DND-41 (cell line): Measurements from ENCODE around the gene AEBP2.
"Not testable (repeated sequence)": the region's sequence is repeated elsewhere in the genome, so short reads cannot be mapped to it uniquely, and the experiment has no call there.

ENCODE experiments used
- ATAC-seq: fragments of 200-7000 bp; cut with Tn5 transposase; 3 replicates; pipeline ENCODE4 v1.9.1; 2021; ENCODE audit warnings: low read depth; ENCODE audit not compliant: insufficient read depth
- DNase-seq: peaks from one replicate; pipeline ENCODE4 v3.0.0-alpha.2; 2020
- H2AFZ ChIP-seq: 2 replicates; pipeline ENCODE4 v1.6.0; 2012; ENCODE audit warnings: low read depth, low read length
- H3K27ac ChIP-seq: 2 replicates; pipeline ENCODE4 v1.5.1; 2012; ENCODE audit warnings: low read length, inconsistent platforms
- H3K27me3 ChIP-seq: fragments of 200-600 bp; sonication (generic); 2 replicates; pipeline ENCODE4 v1.6.0; 2012; ENCODE audit warnings: low read length, mild to moderate bottlenecking, inconsistent platforms; ENCODE audit not compliant: insufficient read depth, poor library complexity
- H3K36me3 ChIP-seq: 2 replicates; pipeline ENCODE4 v1.5.1; 2012; ENCODE audit warnings: low read length, inconsistent platforms; ENCODE audit not compliant: insufficient read depth
- H3K4me1 ChIP-seq: 2 replicates; pipeline ENCODE4 v1.5.1; 2012; ENCODE audit warnings: mild to moderate bottlenecking, low read length; ENCODE audit not compliant: insufficient read depth
- H3K4me2 ChIP-seq: 2 replicates; pipeline ENCODE4 v1.6.0; 2012; ENCODE audit warnings: mild to moderate bottlenecking, moderate library complexity, low read length, inconsistent platforms; ENCODE audit not compliant: insufficient read depth
- H3K4me3 ChIP-seq, 2 experiments: fragments of 200-600 bp in 1 of 2; shearing (Covaris generic) in 1 of 2; 2 replicates each; pipeline ENCODE4 v1.5.1; 2012 to 2016; ENCODE audit warnings: inconsistent platforms in 2 of 2, low read length in 2 of 2, mild to moderate bottlenecking in 2 of 2, low read depth in 1 of 2, moderate library complexity in 1 of 2
- H3K79me2 ChIP-seq: 2 replicates; pipeline ENCODE4 v1.6.0; 2012; ENCODE audit warnings: low read length, inconsistent platforms; ENCODE audit not compliant: insufficient read depth
- H3K9ac ChIP-seq: 2 replicates; pipeline ENCODE4 v1.6.0; 2012; ENCODE audit warnings: low read depth, mild to moderate bottlenecking, inconsistent platforms, low read length, moderate library complexity
- H3K9me3 ChIP-seq: 2 replicates; pipeline ENCODE4 v1.5.1; 2012; ENCODE audit warnings: low read length, moderate library complexity, mild to moderate bottlenecking, inconsistent platforms; ENCODE audit not compliant: insufficient read depth, severe bottlenecking
- H4K20me1 ChIP-seq: 2 replicates; pipeline ENCODE4 v1.6.0; 2012; ENCODE audit warnings: low read length; ENCODE audit not compliant: insufficient read depth
- CTCF ChIP-seq: IDR thresholded peaks from 2 replicates; pipeline ENCODE4 v1.5.1; 2012; ENCODE audit warnings: borderline replicate concordance, low read length, moderate library complexity, mild to moderate bottlenecking; ENCODE audit not compliant: poor library complexity, severe bottlenecking; ENCODE audit errors: extremely low read depth
- EZH2 ChIP-seq: IDR thresholded peaks from 3 replicates; pipeline ENCODE4 v1.6.1; 2012; ENCODE audit warnings: borderline replicate concordance, low read depth, mild to moderate bottlenecking, moderate library complexity, low read length, inconsistent platforms; ENCODE audit not compliant: severe bottlenecking

The AEBP2 gene

GRCh38 chr12:19397534-19397933, 41.8 kb upstream of the AEBP2 start:
- no peaks in the 10 kb centered on the region for H3K9me3 ChIP-seq
- H3K27ac ChIP-seq = no peak overlapping the region
- H2AFZ ChIP-seq = no peak overlapping the region
- no peaks in the 10 kb centered on the region for H3K27me3 ChIP-seq
- TF ChIP-seq CTCF (no peak), EZH2 (no peak)
- H3K4me3 ChIP-seq = no peak overlapping the region
- H3K36me3 ChIP-seq = no peaks in the 10 kb centered on the region
- H3K9ac ChIP-seq = no peak overlapping the region
- H3K4me1 ChIP-seq = peaks cover 3% of the 10 kb centered on the region; the same call in 1 of the 2 replicates
- no peak overlapping the region for H3K4me2 ChIP-seq
- H4K20me1 ChIP-seq = no peaks in the 10 kb centered on the region
- no peak for ATAC-seq
- no peaks in the 10 kb centered on the region for H3K79me2 ChIP-seq
- DNase-seq = no peak

- Histone ChIP-seq H3K27me3 (no peaks in the 10 kb centered on the region), H3K27ac (no peak overlapping the region), H3K9me3 (no peaks in the 10 kb centered on the region), H2AFZ (no peak overlapping the region), H3K4me3 (no peak overlapping the region), H4K20me1 (no peaks in the 10 kb centered on the region), H3K9ac (no peak overlapping the region), H3K4me2 (no peak overlapping the region), H3K79me2 (no peaks in the 10 kb centered on the region), H3K36me3 (no peaks in the 10 kb centered on the region), H3K4me1 (peaks cover 14% of the 10 kb centered on the region)
- no peak for ATAC-seq
- TF ChIP-seq EZH2 = no peak
- no peak for TF ChIP-seq CTCF
- no peak for DNase-seq
Measured at GRCh38 chr12:19398376-19399363, 40.6 kb upstream of the AEBP2 start.

- not testable (repeated sequence) for H3K4me2 ChIP-seq, H2AFZ ChIP-seq, H3K4me3 ChIP-seq, ATAC-seq, H3K79me2 ChIP-seq, H3K9me3 ChIP-seq, DNase-seq, H4K20me1 ChIP-seq, H3K36me3 ChIP-seq, H3K27me3 ChIP-seq, H3K9ac ChIP-seq, H3K27ac ChIP-seq
- peaks cover 33% of the 10 kb centered on the region for H3K4me1 ChIP-seq
Measured at GRCh38 chr12:19400649-19401285, 38.5 kb upstream of the AEBP2 start.

- DNase-seq (no peak), ATAC-seq (no peak)
- Histone ChIP-seq H3K4me2 (no peak overlapping the region), H3K27ac (peak overlapping the region; percentile 81), H3K27me3 (no peaks in the 10 kb centered on the region), H3K4me3 (no peak overlapping the region), H3K9me3 (no peaks in the 10 kb centered on the region), H3K4me1 (peaks cover 33% of the 10 kb centered on the region), H3K9ac (no peak overlapping the region), H4K20me1 (no peaks in the 10 kb centered on the region), H2AFZ (0 out of 2 replicates have a peak overlapping the region, but pooled peaks have one; percentile 53), H3K79me2 (no peaks in the 10 kb centered on the region), H3K36me3 (no peaks in the 10 kb centered on the region)
- no peak for TF ChIP-seq EZH2
- TF ChIP-seq CTCF = no peak
Measured at GRCh38 chr12:19402211-19402610, 37.1 kb upstream of the AEBP2 start.
